Endodermal cell (in vitro differentiated cells): ENCODE results near the gene OTOS. TPM values are rescaled to one million over a fixed set of nuclear protein-coding genes. Genes with fewer than 3 reads are reported as not detected.

ENCODE experiments used
- DNase-seq: peaks from one replicate; pipeline ENCODE4 v3.0.0-alpha.2; 2017
- H3K27ac ChIP-seq: 2 replicates; pipeline ENCODE4 v1.5.1; 2013; ENCODE audit warnings: mild to moderate bottlenecking, low read depth, low read length, moderate library complexity
- H3K27me3 ChIP-seq: 2 replicates; pipeline ENCODE4 v1.6.1; 2013; ENCODE audit warnings: mild to moderate bottlenecking, low read length, moderate library complexity; ENCODE audit not compliant: insufficient read depth, control insufficient read depth, poor library complexity, severe bottlenecking
- H3K36me3 ChIP-seq: 2 replicates; pipeline ENCODE4 v1.7.0; 2013; ENCODE audit warnings: mild to moderate bottlenecking, low read length, moderate library complexity; ENCODE audit not compliant: control insufficient read depth, insufficient read depth
- H3K4me1 ChIP-seq: one replicate; pipeline ENCODE4 v1.7.0; 2013; ENCODE audit warnings: low read length; ENCODE audit not compliant: control insufficient read depth, insufficient read depth
- H3K4me3 ChIP-seq: 2 replicates; pipeline ENCODE4 v1.5.1; 2013; ENCODE audit warnings: mild to moderate bottlenecking, low read length, moderate library complexity
- H3K9ac ChIP-seq: 2 replicates; pipeline ENCODE4 v1.6.1; 2013; ENCODE audit warnings: mild to moderate bottlenecking, low read length, moderate library complexity; ENCODE audit not compliant: poor library complexity, severe bottlenecking; ENCODE audit errors: extremely low read depth
- H3K9me3 ChIP-seq: 2 replicates; pipeline ENCODE4 v1.6.1; 2013; ENCODE audit warnings: mild to moderate bottlenecking, low read length, moderate library complexity; ENCODE audit not compliant: control insufficient read depth
- H3K27ac Mint-ChIP-seq: 2 replicates; pipeline ENCODE4 v1.8.0; 2020; ENCODE audit warnings: mixed read lengths
- H3K27me3 Mint-ChIP-seq: 2 replicates; pipeline ENCODE4 v1.8.0; 2021; ENCODE audit warnings: mild to moderate bottlenecking, mixed read lengths; ENCODE audit not compliant: insufficient read depth
- H3K36me3 Mint-ChIP-seq: 2 replicates; pipeline ENCODE4 v1.8.0; 2020; ENCODE audit warnings: low read depth, mixed read lengths
- H3K4me1 Mint-ChIP-seq: 2 replicates; pipeline ENCODE4 v1.8.0; 2020; ENCODE audit warnings: mixed read lengths
- H3K4me3 Mint-ChIP-seq: 2 replicates; pipeline ENCODE4 v1.8.0; 2020; ENCODE audit warnings: mild to moderate bottlenecking, moderate library complexity, mixed read lengths
- H3K9me3 Mint-ChIP-seq: 2 replicates; pipeline ENCODE4 v1.8.0; 2020; ENCODE audit warnings: mild to moderate bottlenecking, mixed read lengths
- CTCF ChIP-seq: fragments of 200-600 bp; sonication (generic); conservative IDR thresholded peaks from 2 replicates; pipeline ENCODE4 v1.5.0; 2021; ENCODE audit warnings: antibody characterized with exemption, mild to moderate bottlenecking
- WGBS, 2 experiments: methylation state at CpG; one replicate each; pipeline versions ENCODE4 v1.1.5 to v1.1.7; 2013; ENCODE audit warnings: missing lambda C conversion rate in 2 of 2, mixed read lengths in 1 of 2; ENCODE audit not compliant: insufficient coverage in 1 of 2, insufficient read length in 1 of 2; 5-methylcytosine and 5-hydroxymethylcytosine counted together
- total RNA-seq, 2 donors: library from RNA; stranded (reverse); fragmentation: NEBNext Ultra II Directional in 1 of 2; extraction: Animal tissue kit (Norgen Biotek cat#: 25700) in 1 of 2; gene quantifications; 2 replicates in 1 of 2; 3 replicates in 1 of 2; pipeline ENCODE4 v1.2.1, GENCODE V29; 2021

Gene OTOS
- total RNA-seq, 2 donors from 2014 or later = not detected

GRCh38 chr2:240144649-240145261 is 4.3 kb upstream of the OTOS start:
- Mint-ChIP-seq H3K27me3 (peaks cover 4% of the 10 kb centered on the region), H3K4me3 (no peak overlapping the region), H3K9me3 (peaks cover 2% of the 10 kb centered on the region), H3K4me1 (peaks cover 3% of the 10 kb centered on the region), H3K27ac (no peak overlapping the region), H3K36me3 (no peaks in the 10 kb centered on the region)
- H3K27me3 ChIP-seq = no peaks in the 10 kb centered on the region
- H3K4me3 ChIP-seq = no peak overlapping the region
- TF ChIP-seq CTCF = no peak
- no peak for DNase-seq
- H3K36me3 ChIP-seq = no peaks in the 10 kb centered on the region
- no peaks in the 10 kb centered on the region for H3K9me3 ChIP-seq
- no peaks in the 10 kb centered on the region for H3K4me1 ChIP-seq
- H3K27ac ChIP-seq = no peak overlapping the region
- 89 to 98% methylated on average over 6 to 20 of the region's 20 CpGs for WGBS, 2 experiments
- no peak overlapping the region for H3K9ac ChIP-seq

GRCh38 chr2:240143801-240144648 is 3.6 kb upstream of the OTOS start:
- Histone ChIP-seq H3K27me3 (no peaks in the 10 kb centered on the region), H3K36me3 (no peaks in the 10 kb centered on the region), H3K9ac (no peak overlapping the region), H3K4me3 (no peak overlapping the region), H3K9me3 (no peaks in the 10 kb centered on the region), H3K4me1 (no peaks in the 10 kb centered on the region), H3K27ac (no peak overlapping the region)
- peaks cover 8% of the 10 kb centered on the region for H3K4me1 Mint-ChIP-seq
- DNase-seq = peak; percentile 96
- 52 to 74% methylated on average over 19 to 36 of the region's 36 CpGs for WGBS, 2 experiments
- peak; percentile 94 for TF ChIP-seq CTCF
- H3K27ac Mint-ChIP-seq = no peak overlapping the region
- peaks cover 4% of the 10 kb centered on the region for H3K27me3 Mint-ChIP-seq
- no peaks in the 10 kb centered on the region for H3K36me3 Mint-ChIP-seq
- H3K4me3 Mint-ChIP-seq = no peak overlapping the region
- H3K9me3 Mint-ChIP-seq = peaks cover 2% of the 10 kb centered on the region

GRCh38 chr2:240143276-240143675 is 2.8 kb upstream of the OTOS start:
- H3K27me3 ChIP-seq = no peaks in the 10 kb centered on the region
- no peak overlapping the region for H3K9ac ChIP-seq
- H3K4me1 Mint-ChIP-seq = peaks cover 8% of the 10 kb centered on the region
- WGBS, 2 experiments = 60 to 77% methylated on average over 4 to 6 of the region's 6 CpGs
- DNase-seq = no peak
- TF ChIP-seq CTCF = no peak
- no peaks in the 10 kb centered on the region for H3K9me3 ChIP-seq
- peaks cover 2% of the 10 kb centered on the region for H3K9me3 Mint-ChIP-seq
- no peaks in the 10 kb centered on the region for H3K36me3 ChIP-seq
- H3K4me3 ChIP-seq = no peak overlapping the region
- no peak overlapping the region for H3K4me3 Mint-ChIP-seq
- H3K27ac ChIP-seq = no peak overlapping the region
- H3K4me1 ChIP-seq = no peaks in the 10 kb centered on the region
- no peak overlapping the region for H3K27ac Mint-ChIP-seq
- peaks cover 4% of the 10 kb centered on the region for H3K27me3 Mint-ChIP-seq
- H3K36me3 Mint-ChIP-seq = no peaks in the 10 kb centered on the region
